Choroid plexus epithelial cell (primary cell): ENCODE data around the gene IL4R.

Source experiments
- DNase-seq: peaks from one replicate; pipeline ENCODE4 v3.0.0-alpha.2; 2010; ENCODE audit warnings: low read depth
- H3K4me3 ChIP-seq: 2 replicates; pipeline ENCODE4 v1.5.1; 2011; ENCODE audit warnings: low read depth, mild to moderate bottlenecking, control low read depth, low read length, moderate library complexity
- CTCF ChIP-seq: conservative IDR thresholded peaks from 2 replicates; pipeline ENCODE4 v1.5.1; 2011; ENCODE audit warnings: low read depth, mild to moderate bottlenecking, control low read depth, inconsistent platforms, low read length, moderate library complexity

Gene IL4R

DNA sequence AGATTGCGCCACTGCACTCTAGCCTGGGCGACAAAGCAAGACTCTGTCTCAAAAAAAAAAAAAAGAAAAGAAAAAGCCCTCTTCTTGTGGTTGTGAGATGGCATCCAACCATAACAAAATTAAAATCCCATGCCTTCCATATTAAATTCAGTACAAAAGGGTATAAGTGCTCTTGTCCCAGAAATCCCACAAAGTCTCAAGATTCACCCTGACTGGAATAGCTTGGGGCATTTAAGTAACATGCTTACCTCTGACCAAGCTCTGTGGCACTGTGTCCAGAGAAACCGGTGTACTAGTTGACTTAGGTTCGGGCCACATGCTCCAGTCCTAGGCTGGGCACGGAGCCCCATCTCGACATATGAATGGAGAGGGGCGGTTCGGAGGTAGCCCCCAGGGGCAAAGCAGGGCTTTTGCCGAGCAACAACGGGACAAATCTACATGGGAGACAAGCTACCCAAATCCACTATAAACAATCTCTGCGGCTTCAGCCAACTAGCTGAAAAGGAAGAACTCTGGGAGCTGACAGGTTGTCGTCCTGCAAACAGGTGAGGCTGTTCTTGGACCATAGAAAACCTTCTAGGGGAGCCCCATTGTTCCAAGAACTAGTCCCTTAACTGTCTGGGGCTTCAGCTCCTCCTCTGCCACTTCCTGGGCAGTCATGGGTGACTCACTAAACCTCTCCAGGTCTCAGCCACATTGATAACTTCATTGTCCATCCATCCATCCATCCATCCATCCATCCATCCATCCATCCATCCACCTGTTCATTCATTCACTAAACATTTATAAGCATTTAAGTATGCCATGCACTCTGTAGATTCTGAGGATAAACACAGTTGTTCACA is 10.3 kb upstream of the IL4R start:
- no peak overlapping the region for H3K4me3 ChIP-seq
- no peak for DNase-seq
- no peak for TF ChIP-seq CTCF

DNA sequence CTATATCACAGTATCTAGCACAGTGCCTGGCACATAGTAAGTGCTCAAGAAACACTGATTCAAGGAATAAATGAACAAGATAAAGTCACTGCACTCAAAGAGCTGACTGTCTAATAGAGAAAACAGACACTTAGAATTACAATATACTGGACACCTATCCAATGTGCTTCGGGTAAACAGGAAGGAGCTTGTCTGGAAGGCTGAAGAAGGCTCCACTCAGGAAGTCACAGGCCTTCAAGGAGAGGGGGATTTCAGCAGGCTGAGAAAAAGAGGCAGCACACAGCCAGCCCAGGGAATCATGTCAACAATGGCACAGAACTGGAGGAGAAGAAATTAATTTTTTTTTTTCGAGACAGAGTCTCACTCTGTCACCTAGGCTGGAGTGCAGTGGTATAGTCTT is 9.7 kb upstream of the IL4R start:
- no peak overlapping the region for H3K4me3 ChIP-seq
- no peak for DNase-seq
- no peak for TF ChIP-seq CTCF

DNA sequence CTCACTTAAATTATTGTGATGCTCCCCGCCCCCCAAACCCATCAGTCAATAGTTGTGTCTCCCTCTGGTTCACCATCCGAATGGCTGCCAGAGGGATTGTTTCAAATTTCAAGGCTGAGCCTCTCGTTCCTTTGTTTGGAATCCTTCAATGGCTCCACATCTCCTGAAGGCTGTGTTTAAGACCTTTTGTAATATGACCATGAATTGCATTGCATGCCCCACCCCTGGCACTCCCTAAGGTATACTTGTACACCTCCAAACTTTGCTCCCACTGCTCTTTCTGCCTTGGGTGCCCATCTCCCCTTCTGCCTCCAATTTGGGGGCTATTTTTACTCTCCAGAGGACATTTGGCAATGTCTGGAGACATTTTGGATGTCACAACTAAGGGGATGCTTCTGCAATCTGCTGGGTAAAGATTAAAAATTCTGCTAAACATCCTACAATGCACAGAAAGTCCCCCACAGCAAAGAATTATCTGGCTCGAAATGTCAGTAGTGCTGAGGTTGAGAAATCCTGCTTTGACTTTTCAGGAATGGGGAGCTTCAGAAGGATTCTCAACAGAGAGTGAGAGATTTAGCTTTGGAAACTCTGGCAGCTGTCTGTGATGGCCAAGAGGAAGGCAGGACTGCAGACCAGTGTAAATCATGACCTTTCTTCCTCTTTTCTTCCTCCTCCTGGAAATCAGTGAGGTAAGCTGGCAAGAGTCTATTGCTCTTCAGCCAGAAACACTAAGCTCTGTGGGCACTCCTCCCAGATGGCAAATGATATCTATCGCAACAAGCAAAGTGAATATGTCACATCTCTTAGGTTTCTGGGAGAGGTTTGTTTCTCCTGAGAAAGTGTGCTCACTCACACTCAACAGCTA is 8.7 kb upstream of the IL4R start:
- no peak for TF ChIP-seq CTCF
- no peak overlapping the region for H3K4me3 ChIP-seq
- no peak for DNase-seq

GRCh38 chr16:27305839-27306442 is 7.8 kb upstream of the IL4R start:
- H3K4me3 ChIP-seq: no peak overlapping the region
- TF ChIP-seq CTCF: no peak
- DNase-seq: no peak

DNA sequence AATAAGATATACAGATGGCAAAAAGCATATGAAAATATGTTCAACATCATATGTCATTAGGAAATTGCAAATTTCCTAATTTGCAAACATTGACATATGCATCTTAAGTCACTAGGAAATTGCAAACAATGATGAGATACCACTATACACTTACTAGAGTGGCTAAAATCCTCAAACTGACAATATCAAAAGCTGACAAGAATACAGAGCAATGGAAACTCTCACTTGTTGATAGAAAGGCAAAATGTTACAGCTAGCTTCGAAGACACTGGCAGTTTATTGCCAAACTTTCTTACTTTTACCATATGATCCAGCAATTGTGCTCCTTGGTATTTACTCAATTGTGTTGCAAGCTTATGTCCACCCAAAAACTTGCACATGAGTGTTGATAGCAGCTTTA is 5.0 kb upstream of the IL4R start:
- H3K4me3 ChIP-seq: no peak overlapping the region
- TF ChIP-seq CTCF: no peak
- no peak for DNase-seq

DNA sequence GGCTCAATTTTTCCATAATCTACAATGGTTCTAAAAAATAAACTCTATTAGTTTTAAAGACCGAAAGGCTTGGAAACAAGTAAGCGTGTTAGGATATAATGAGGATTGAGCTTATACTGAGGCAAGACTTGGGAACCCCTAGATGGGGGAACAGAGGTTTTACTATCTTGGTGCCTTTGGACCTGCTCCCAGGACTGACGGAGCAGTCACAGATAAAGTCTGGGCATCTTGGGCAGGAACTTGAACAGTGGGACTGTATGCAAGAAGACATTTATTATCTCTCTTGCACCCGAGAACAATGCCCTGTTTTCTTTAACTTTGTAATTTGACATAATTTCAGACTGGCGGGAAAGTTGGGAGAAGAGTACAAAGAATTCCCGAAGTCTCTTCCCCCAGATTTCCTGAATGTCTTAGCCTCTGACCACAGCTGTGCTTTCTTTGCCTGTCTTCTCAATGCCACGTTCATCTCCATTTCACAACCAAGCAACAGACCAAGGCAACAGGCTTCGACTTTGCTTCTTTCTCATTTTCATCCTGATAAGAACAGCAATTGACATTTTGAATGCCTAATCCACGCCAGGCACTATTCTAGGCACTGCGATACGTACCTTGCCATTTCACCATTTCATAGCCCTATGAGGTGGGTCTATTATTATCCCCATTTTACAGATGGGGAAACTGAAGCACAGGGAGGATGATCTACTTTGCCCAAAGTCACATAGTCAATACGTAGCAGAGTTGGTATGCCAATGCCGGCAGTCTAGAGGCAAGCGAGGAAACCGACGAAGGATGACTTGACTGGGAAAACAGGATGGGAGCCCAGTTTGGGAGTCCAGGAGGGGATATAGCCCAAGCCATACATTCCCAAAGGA is 3.0 kb upstream of the IL4R start:
- DNase-seq: no peak
- H3K4me3 ChIP-seq: no peak overlapping the region
- TF ChIP-seq CTCF: no peak
